Fibroblast of mammary gland (primary cell): ENCODE measurements around the gene LRFN2.
A peak's percentile ranks its signal among the peaks of the same experiment; 100 is the strongest.

Source experiments
- DNase-seq: peaks from one replicate; pipeline ENCODE4 v3.0.0-alpha.2; 2010; ENCODE audit warnings: low read depth
- H3K4me3 ChIP-seq: 2 replicates; pipeline ENCODE4 v1.5.1; 2011; ENCODE audit warnings: low read depth, mild to moderate bottlenecking, low read length, moderate library complexity; ENCODE audit not compliant: control insufficient read depth
- CTCF ChIP-seq: conservative IDR thresholded peaks from 2 replicates; pipeline ENCODE4 v1.5.1; 2011; ENCODE audit warnings: low read depth, low read length, inconsistent platforms; ENCODE audit not compliant: control insufficient read depth, insufficient read depth

Gene LRFN2

GRCh38 chr6:40442591-40442990, 144.6 kb downstream of the LRFN2 start:
- TF ChIP-seq CTCF, result no peak
- no peak for DNase-seq
- H3K4me3 ChIP-seq, result no peak overlapping the region

GRCh38 chr6:40441150-40441549, 146.0 kb downstream of the LRFN2 start:
- DNase-seq, result no peak
- TF ChIP-seq CTCF, result no peak
- no peak overlapping the region for H3K4me3 ChIP-seq

- no peak for TF ChIP-seq CTCF
- DNase-seq, result peak; percentile 5
- no peak overlapping the region for H3K4me3 ChIP-seq
Observed at GRCh38 chr6:40440053-40440452, 147.1 kb downstream of the LRFN2 start.

DNA sequence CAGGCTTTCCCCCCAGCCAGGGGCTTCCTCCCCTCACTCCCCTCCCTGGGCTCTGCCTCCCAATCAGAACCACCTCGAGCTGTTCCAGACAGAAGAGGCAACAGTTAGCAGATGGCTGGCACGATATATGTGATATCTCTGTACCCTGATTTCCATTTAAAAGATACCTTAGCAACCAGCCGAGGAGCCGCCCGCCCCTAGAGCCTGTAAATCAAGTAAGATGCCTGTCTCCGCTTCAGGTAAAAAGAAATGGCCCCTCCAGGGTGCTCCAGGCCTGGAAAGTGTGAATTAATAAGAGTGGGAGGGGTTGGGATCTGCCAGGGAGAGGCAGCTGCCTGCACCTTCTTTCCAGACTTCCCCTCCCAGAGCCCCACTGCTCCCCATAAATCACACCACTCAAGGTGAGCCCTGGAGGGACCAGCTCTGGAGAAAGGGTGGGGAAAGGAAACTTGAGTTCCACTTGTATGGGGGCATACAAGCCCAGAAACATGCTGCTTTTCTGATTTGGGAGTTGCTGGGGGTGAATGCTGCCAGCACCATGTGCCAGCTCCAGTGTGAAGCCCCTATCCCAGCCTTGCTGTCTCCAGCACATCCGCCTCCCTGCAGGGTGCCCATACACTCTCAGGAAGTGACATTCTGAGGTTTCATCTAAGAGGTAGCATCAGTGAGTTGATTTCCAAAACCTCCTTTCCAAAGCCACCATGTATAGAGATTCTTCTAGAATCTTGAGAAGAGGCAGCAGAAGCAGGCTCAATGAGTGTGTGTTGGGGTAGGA, 148.0 kb downstream of the LRFN2 start:
- H3K4me3 ChIP-seq, result no peak overlapping the region
- TF ChIP-seq CTCF, result no peak
- no peak for DNase-seq

DNA sequence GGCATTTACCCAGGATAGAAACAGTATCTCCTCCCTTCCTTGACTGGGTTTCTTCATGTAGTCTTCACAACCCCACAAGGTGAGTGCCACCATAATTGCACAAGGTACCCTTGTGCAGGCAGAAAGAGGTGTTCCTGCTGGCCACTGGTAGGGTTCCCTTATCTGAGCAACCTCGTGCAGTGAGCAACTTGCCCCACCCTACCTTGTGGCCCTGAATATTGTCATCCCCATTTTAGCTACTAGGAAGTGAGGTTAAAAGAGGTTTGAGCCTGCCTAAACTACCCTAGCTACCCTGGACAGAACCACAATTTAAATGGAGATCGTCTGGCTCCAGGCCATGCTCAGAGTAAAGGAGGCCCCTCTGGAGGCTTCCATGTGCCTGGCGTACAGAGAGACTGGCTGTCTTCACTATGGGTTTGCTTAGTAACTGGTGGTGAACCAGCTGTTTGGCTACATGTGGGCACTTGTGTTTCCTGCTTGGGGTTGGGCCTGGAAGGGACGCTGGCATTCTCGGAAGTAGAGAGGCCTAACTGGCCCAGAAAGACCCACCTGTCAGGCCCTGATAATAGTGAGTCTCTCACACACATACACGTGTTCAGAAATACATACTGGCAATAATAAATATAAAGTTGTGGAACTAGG, 148.8 kb downstream of the LRFN2 start:
- H3K4me3 ChIP-seq, result no peak overlapping the region
- DNase-seq, result no peak
- no peak for TF ChIP-seq CTCF

DNA sequence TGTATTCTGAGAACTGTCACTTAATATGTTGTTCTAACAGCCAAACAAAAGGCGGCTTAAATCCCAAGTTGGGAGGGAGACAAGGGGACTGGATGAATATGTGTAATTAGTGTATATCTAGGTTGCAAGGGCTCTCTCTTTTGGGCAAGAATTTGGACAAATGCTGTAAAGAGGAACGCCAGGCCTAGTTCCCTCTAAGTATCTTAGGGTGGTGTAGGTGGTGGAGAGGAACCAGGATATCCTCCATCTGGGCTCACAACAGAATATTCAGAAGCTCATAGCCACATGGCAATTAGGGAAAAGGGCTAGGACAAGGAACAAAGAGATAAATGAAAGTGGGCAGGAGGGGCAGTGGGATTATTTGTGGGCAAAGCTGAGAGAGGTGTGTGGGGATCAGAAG, 149.5 kb downstream of the LRFN2 start:
- TF ChIP-seq CTCF, result no peak
- DNase-seq, result no peak

More for the DNA sequence above, 149.5 kb downstream of the LRFN2 start:
- no peak overlapping the region for H3K4me3 ChIP-seq
